ENCODE data around the gene SLC22A8.

GRCh38 chr11:63022441-63022840 lies 6.8 kb upstream of the SLC22A8 start:
- TF ChIP-seq CTCF (IDR thresholded peaks at IDR 0.05 in 8 of 11, conservative IDR thresholded peaks at IDR 0.05 in 3 of 11) (no peak), POLR2A (IDR thresholded peaks at IDR 0.05) (no peak)

Data from spleen (tissue), 7 donors.